ENCODE results near the gene PRPS1L1.

PRPS1L1 gene

DNA sequence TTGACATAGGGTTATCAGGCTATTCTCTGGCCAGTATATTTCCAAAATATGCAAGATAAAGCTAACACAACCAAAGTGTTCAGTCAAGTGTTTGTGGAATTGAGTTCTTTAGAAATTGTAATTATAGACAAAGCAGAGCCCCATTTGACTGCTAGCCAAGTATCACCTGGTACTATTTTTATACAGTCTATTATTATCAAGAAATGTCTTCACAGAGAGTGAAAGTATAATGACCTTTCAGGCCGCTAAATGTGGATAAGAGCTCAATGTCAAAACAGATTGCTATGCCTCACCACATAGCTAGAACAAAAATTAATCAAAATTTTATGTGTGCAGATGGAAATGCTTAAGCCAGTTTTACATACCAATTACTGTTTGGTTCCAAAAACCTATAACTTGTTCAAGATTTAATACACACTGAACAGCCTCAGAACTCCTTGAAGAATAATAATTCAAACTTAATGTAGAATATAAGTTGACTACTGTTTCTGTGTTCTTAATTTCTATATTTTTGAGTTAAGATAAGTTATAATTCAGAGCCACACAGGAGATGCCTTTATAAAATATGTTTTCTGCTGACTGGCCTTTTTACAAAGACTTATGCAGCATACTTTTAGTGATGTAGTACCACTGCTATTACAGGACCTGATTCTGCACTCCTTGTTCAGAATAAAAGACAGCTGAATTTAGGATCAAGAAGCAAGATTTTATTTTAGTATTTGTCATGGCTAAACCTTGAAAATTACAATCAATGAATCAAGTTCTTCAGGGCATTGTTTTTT lies 31.0 kb downstream of the PRPS1L1 start:
- Histone ChIP-seq H3K79me2 (ENCODE audit: control insufficient read depth, low read length) (no peaks in the 10 kb centered on the region), H3K9me3 (ENCODE audit: control insufficient read depth, insufficient read depth, low read length) (no peaks in the 10 kb centered on the region), H3K4me2 (ENCODE audit: low read length) (no peak overlapping the region), H3K4me3 (ENCODE audit: low read length) (no peak overlapping the region), H3F3A (ENCODE audit: control insufficient read depth, insufficient read depth) (no peaks in the 10 kb centered on the region), H4K20me1 (ENCODE audit: control insufficient read depth, insufficient read depth, low read depth, low read length) (no peaks in the 10 kb centered on the region), H3K4me1 (ENCODE audit: control insufficient read depth, low read length) (no peaks in the 10 kb centered on the region), H3K27ac (ENCODE audit: low read depth, low read length) (no peak overlapping the region), H3K27me3 (ENCODE audit: control insufficient read depth, low read length) (peaks cover 4% of the 10 kb centered on the region; the same call in 1 of the 2 replicates), H3K9me2 (replicated peaks; ENCODE audit: control insufficient read depth, low read length) (no peaks in the 10 kb centered on the region), H3K36me3 (ENCODE audit: control insufficient read depth, low read length) (no peaks in the 10 kb centered on the region)
- TF ChIP-seq, protein P1, sequence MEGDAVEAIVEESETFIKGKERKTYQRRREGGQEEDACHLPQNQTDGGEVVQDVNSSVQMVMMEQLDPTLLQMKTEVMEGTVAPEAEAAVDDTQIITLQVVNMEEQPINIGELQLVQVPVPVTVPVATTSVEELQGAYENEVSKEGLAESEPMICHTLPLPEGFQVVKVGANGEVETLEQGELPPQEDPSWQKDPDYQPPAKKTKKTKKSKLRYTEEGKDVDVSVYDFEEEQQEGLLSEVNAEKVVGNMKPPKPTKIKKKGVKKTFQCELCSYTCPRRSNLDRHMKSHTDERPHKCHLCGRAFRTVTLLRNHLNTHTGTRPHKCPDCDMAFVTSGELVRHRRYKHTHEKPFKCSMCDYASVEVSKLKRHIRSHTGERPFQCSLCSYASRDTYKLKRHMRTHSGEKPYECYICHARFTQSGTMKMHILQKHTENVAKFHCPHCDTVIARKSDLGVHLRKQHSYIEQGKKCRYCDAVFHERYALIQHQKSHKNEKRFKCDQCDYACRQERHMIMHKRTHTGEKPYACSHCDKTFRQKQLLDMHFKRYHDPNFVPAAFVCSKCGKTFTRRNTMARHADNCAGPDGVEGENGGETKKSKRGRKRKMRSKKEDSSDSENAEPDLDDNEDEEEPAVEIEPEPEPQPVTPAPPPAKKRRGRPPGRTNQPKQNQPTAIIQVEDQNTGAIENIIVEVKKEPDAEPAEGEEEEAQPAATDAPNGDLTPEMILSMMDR (IDR thresholded peaks at IDR 0.05; ENCODE audit: low read depth, low read length, poor library complexity, severe bottlenecking): no peak
- no peak for TF ChIP-seq EZH2phosphoT487 (IDR thresholded peaks at IDR 0.05; ENCODE audit: borderline replicate concordance, low read length)

GRCh38 chr7:17996040-17996439 lies 31.6 kb downstream of the PRPS1L1 start:
- H3K4me2 ChIP-seq (ENCODE audit: low read length): no peak overlapping the region
- no peaks in the 10 kb centered on the region for H3K36me3 ChIP-seq (ENCODE audit: control insufficient read depth, low read length)
- no peak overlapping the region for H3K27ac ChIP-seq (ENCODE audit: low read depth, low read length)
- H3K9me3 ChIP-seq (ENCODE audit: control insufficient read depth, insufficient read depth, low read length): no peaks in the 10 kb centered on the region
- peaks cover 4% of the 10 kb centered on the region; the same call in 1 of the 2 replicates for H3K27me3 ChIP-seq (ENCODE audit: control insufficient read depth, low read length)
- H3K4me1 ChIP-seq (ENCODE audit: control insufficient read depth, low read length): no peaks in the 10 kb centered on the region
- no peaks in the 10 kb centered on the region for H3F3A ChIP-seq (ENCODE audit: control insufficient read depth, insufficient read depth)
- no peaks in the 10 kb centered on the region for H3K79me2 ChIP-seq (ENCODE audit: control insufficient read depth, low read length)
- no peaks in the 10 kb centered on the region for H3K9me2 ChIP-seq (replicated peaks; ENCODE audit: control insufficient read depth, low read length)
- no peak overlapping the region for H3K4me3 ChIP-seq (ENCODE audit: low read length)
- H4K20me1 ChIP-seq (ENCODE audit: control insufficient read depth, insufficient read depth, low read depth, low read length): no peaks in the 10 kb centered on the region
- TF ChIP-seq EZH2phosphoT487 (IDR thresholded peaks at IDR 0.05; ENCODE audit: borderline replicate concordance, low read length): no peak
- TF ChIP-seq, protein P1 (IDR thresholded peaks at IDR 0.05; ENCODE audit: low read depth, low read length, poor library complexity, severe bottlenecking): no peak

GRCh38 chr7:17994079-17994850 lies 33.4 kb downstream of the PRPS1L1 start:
- H3K79me2 ChIP-seq (ENCODE audit: control insufficient read depth, low read length): no peaks in the 10 kb centered on the region

More at GRCh38 chr7:17994079-17994850, 33.4 kb downstream of the PRPS1L1 start:
- no peaks in the 10 kb centered on the region for H4K20me1 ChIP-seq (ENCODE audit: control insufficient read depth, insufficient read depth, low read depth, low read length)
- H3K4me1 ChIP-seq (ENCODE audit: control insufficient read depth, low read length): no peaks in the 10 kb centered on the region
- H3K9me2 ChIP-seq (replicated peaks; ENCODE audit: control insufficient read depth, low read length): no peaks in the 10 kb centered on the region
- no peaks in the 10 kb centered on the region for H3F3A ChIP-seq (ENCODE audit: control insufficient read depth, insufficient read depth)
- TF ChIP-seq, protein P1 (IDR thresholded peaks at IDR 0.05; ENCODE audit: low read depth, low read length, poor library complexity, severe bottlenecking): no peak
- TF ChIP-seq EZH2phosphoT487 (IDR thresholded peaks at IDR 0.05; ENCODE audit: borderline replicate concordance, low read length): no peak
- no peaks in the 10 kb centered on the region for H3K9me3 ChIP-seq (ENCODE audit: control insufficient read depth, insufficient read depth, low read length)
- no peak overlapping the region for H3K4me3 ChIP-seq (ENCODE audit: low read length)
- H3K27me3 ChIP-seq (ENCODE audit: control insufficient read depth, low read length): peaks cover 4% of the 10 kb centered on the region; the same call in 1 of the 2 replicates
- no peak overlapping the region for H3K27ac ChIP-seq (ENCODE audit: low read depth, low read length)
- no peaks in the 10 kb centered on the region for H3K36me3 ChIP-seq (ENCODE audit: control insufficient read depth, low read length)
- no peak overlapping the region for H3K4me2 ChIP-seq (ENCODE audit: low read length)
